Esophagus mucosa (tissue), 1 donor: ENCODE results near the gene ZBTB16. TPM values are rescaled to one million over a fixed set of nuclear protein-coding genes. Genes with fewer than 3 reads are reported as not detected.

Experiments used
- ATAC-seq: fragments of 200-7000 bp; cut with Tn5 transposase; one replicate; pipeline ENCODE4 v1.9.1; 2020
- total RNA-seq: library from RNA; stranded (reverse); gene quantifications from one replicate; pipeline ENCODE4 v1.2.4, GENCODE V29; 2023
- donor health status: DM: yes; HTN: yes; CAD: no.

ZBTB16 gene
- total RNA-seq, 1 donor from 2014 or later, result 5.4 TPM

GRCh38 chr11:114216796-114217180, 157.3 kb downstream of the ZBTB16 start:
- ATAC-seq, result no peak

- ATAC-seq, result no peak
Observed at GRCh38 chr11:114218508-114218907, 159.0 kb downstream of the ZBTB16 start.

- peak; percentile 29 for ATAC-seq
Observed at GRCh38 chr11:114219559-114220349, 160.2 kb downstream of the ZBTB16 start.

GRCh38 chr11:114221037-114221436, 161.5 kb downstream of the ZBTB16 start:
- no peak for ATAC-seq

GRCh38 chr11:114225661-114226060, 166.2 kb downstream of the ZBTB16 start:
- no peak for ATAC-seq

- no peak for ATAC-seq
Observed at GRCh38 chr11:114226356-114226755, 166.8 kb downstream of the ZBTB16 start.

- ATAC-seq, result no peak
Observed at GRCh38 chr11:114228435-114229411, 169.2 kb downstream of the ZBTB16 start.

GRCh38 chr11:114230031-114230704, 170.7 kb downstream of the ZBTB16 start:
- ATAC-seq, result no peak

- ATAC-seq, result peak; percentile 81
Observed at GRCh38 chr11:114232400-114233059, 173.0 kb downstream of the ZBTB16 start.

- ATAC-seq, result no peak
Observed at GRCh38 chr11:114233755-114234154, 174.2 kb downstream of the ZBTB16 start.

- ATAC-seq, result no peak
Observed at GRCh38 chr11:114236829-114237228, 177.3 kb downstream of the ZBTB16 start.

GRCh38 chr11:114237321-114238280, 178.1 kb downstream of the ZBTB16 start:
- no peak for ATAC-seq

- ATAC-seq, result no peak
Observed at GRCh38 chr11:114239753-114240161, 180.2 kb downstream of the ZBTB16 start.

- no peak for ATAC-seq
Observed at GRCh38 chr11:114242032-114242431, 182.5 kb downstream of the ZBTB16 start.

- ATAC-seq, result no peak
Observed at GRCh38 chr11:114243461-114244372, 184.2 kb downstream of the ZBTB16 start.

GRCh38 chr11:114244726-114245394, 185.3 kb downstream of the ZBTB16 start:
- ATAC-seq, result no peak

- no peak for ATAC-seq
Observed at GRCh38 chr11:114246321-114247069, 187.0 kb downstream of the ZBTB16 start.

GRCh38 chr11:114247070-114247789, 187.7 kb downstream of the ZBTB16 start:
- ATAC-seq, result no peak
